Left lung (tissue), 14 donors: ENCODE results near the gene RFESD. TPM values are rescaled to one million over a fixed set of nuclear protein-coding genes. Genes with fewer than 3 reads are reported as not detected.

Experiments
- ATAC-seq: fragments of 200-7000 bp; cut with Tn5 transposase; one replicate; pipeline ENCODE4 v1.9.1; 2020; ENCODE audit warnings: moderate library complexity
- DNase-seq, 4 donors: peaks; one replicate each; pipeline ENCODE4 v3.0.0-alpha.2; 2013 to 2020
- H3K27ac ChIP-seq, 2 donors: fragments of 200-600 bp; sonication (generic) in 1 of 2; one replicate each; pipeline versions ENCODE4 v1.5.0 to v1.8.0; 2020 to 2021
- H3K27me3 ChIP-seq, 2 donors: fragments of 200-600 bp; sonication (generic) in 1 of 2; one replicate each; pipeline versions ENCODE4 v1.5.0 to v1.8.0; 2020 to 2021
- H3K36me3 ChIP-seq, 2 donors: fragments of 200-600 bp; sonication (generic) in 1 of 2; one replicate each; pipeline versions ENCODE4 v1.5.0 to v1.8.0; 2020 to 2021
- H3K4me1 ChIP-seq, 2 donors: fragments of 200-600 bp; one replicate each; pipeline ENCODE4 v1.8.0; 2021
- H3K4me3 ChIP-seq, 2 donors: fragments of 200-600 bp; sonication (generic) in 1 of 2; one replicate each; pipeline versions ENCODE4 v1.5.0 to v1.8.0; 2020 to 2021; ENCODE audit warnings: mild to moderate bottlenecking in 1 of 2
- H3K9me3 ChIP-seq, 2 donors: fragments of 200-600 bp; sonication (generic) in 1 of 2; one replicate each; pipeline versions ENCODE4 v1.5.0 to v1.8.0; 2020 to 2021
- CTCF ChIP-seq, 2 donors: fragments of 200-600 bp; sonication (generic) in 1 of 2; IDR thresholded peaks; one replicate each; pipeline versions ENCODE4 v1.5.0 to v1.8.0; 2021; ENCODE audit warnings: antibody characterized with exemption in 2 of 2
- intact Hi-C, 2 donors: fragments of 100-400 bp; cut with DNase I; formaldehyde crosslinking; loops; one replicate each; pipeline versions ENCODE4 v1.11.2 to v1.14.2; 2022
- long read RNA-seq, 12 donors: library from polyadenylated mRNA in 2 of 12; unstranded in 2 of 12; transcript quantifications; one replicate each; pipeline ENCODE4 v2.0.0 and lab custom pipeline, GENCODE V29; 2019 to 2026
- polyA plus RNA-seq, 6 donors: library from polyadenylated mRNA; unstranded; fragments of 120-200 nt; gene quantifications; one replicate each; pipeline ENCODE4 v1.2.1, GENCODE V29; 2013; ENCODE audit not compliant: insufficient read length in 6 of 6
- total RNA-seq, 2 donors: library from RNA; stranded (reverse); fragmentation: NEBNext Ultra II Directional; extraction: Animal tissue kit (Norgen Biotek cat#: 25700); gene quantifications; one replicate each; pipeline ENCODE4 v1.2.1, GENCODE V29; 2021
- donor health status: DM: no; HTN: yes; CAD: no.
- donor health status: DM: no; HTN: no; CAD: no.

The RFESD gene
- 1 to 10 TPM; 2.7 TPM for total RNA-seq
- 1 to 10 TPM; 4.3 to 6.1 (median 5.4) TPM for polyA plus RNA-seq
- long read RNA-seq, donor 1, partial matches to known transcripts: 0 of 2 reads
- long read RNA-seq, donor 1, other reads (novel, unspliced or antisense): 0 of 2 reads
- long read RNA-seq, donor 2: 0 reads
- long read RNA-seq, donor 3: 0 reads
- long read RNA-seq, donor 4, partial matches to known transcripts: 0 of 2 reads
- long read RNA-seq, donor 4, other reads (novel, unspliced or antisense): 0 of 2 reads
- long read RNA-seq, donor 5, partial matches to known transcripts: 0 of 4 reads
- long read RNA-seq, donor 5, other reads (novel, unspliced or antisense): 0 of 4 reads
- long read RNA-seq, donor 6: 0 reads
- long read RNA-seq, donor 7, partial matches to known transcripts: 0 of 2 reads
- long read RNA-seq, donor 7, other reads (novel, unspliced or antisense): 0 of 2 reads
- long read RNA-seq, donor 8: 0 reads
- long read RNA-seq, donor 9: 0 reads
- long read RNA-seq, donor 10, partial matches to known transcripts: 0 of 1 reads
- long read RNA-seq, donor 10, other reads (novel, unspliced or antisense): 1 of 1 reads
- long read RNA-seq, donor 11, partial matches to known transcripts: 0 of 1 reads
- long read RNA-seq, donor 11, other reads (novel, unspliced or antisense): 0 of 1 reads
- long read RNA-seq, donor 12, partial matches to known transcripts: 0 of 1 reads
- long read RNA-seq, donor 12, other reads (novel, unspliced or antisense): 0 of 1 reads

GRCh38 chr5:95646569-95647431, at the start of gene RFESD:
Gene RFESD, plus strand, starts transcription at chr5:95646777. Its CDS starts 5,495 bp downstream, at chr5:95652272.
- Histone ChIP-seq H3K27ac (peak within 1 kb of the TSS; percentile 91 to 92), H3K27me3 (no peaks in the 10 kb centered on the region), H3K36me3 (no peaks in the 10 kb centered on the region), H3K9me3 (no peaks in the 10 kb centered on the region), H3K4me1 (peaks cover 0 to 22% of the 10 kb centered on the region in 2 donors), H3K4me3 (peak within 1 kb of the TSS; percentile 47 to 48)
- peak; percentile 97 for ATAC-seq
- TF ChIP-seq CTCF (IDR thresholded peaks at IDR 0.05): peak in 1 of 2 donors; percentile 13
- peak; percentile 85 to 100 (median 98) for DNase-seq
- intact Hi-C loops: no loop called here

GRCh38 chr5:95599252-95599651, 47.3 kb upstream of the RFESD start:
- H3K27me3 ChIP-seq: no peaks in the 10 kb centered on the region
- DNase-seq (no peak), ATAC-seq (no peak)
- intact Hi-C loops: no loop called here
- H3K9me3 ChIP-seq: no peaks in the 10 kb centered on the region
- TF ChIP-seq CTCF (IDR thresholded peaks at IDR 0.05): no peak
- no peak overlapping the region for H3K4me3 ChIP-seq
- no peak overlapping the region for H3K27ac ChIP-seq
- H3K36me3 ChIP-seq: no peaks in the 10 kb centered on the region
- H3K4me1 ChIP-seq: no peaks in the 10 kb centered on the region

- intact Hi-C loops: no loop called here
- ATAC-seq (no peak), DNase-seq (no peak)
- Histone ChIP-seq H3K9me3 (no peaks in the 10 kb centered on the region), H3K27me3 (no peaks in the 10 kb centered on the region), H3K4me1 (no peaks in the 10 kb centered on the region), H3K4me3 (no peak overlapping the region), H3K27ac (no peak overlapping the region), H3K36me3 (no peaks in the 10 kb centered on the region)
- TF ChIP-seq CTCF (IDR thresholded peaks at IDR 0.05): no peak
Measured at GRCh38 chr5:95600557-95600956, 46.0 kb upstream of the RFESD start.

- Histone ChIP-seq H3K36me3 (no peaks in the 10 kb centered on the region), H3K27ac (no peak overlapping the region), H3K9me3 (no peaks in the 10 kb centered on the region), H3K27me3 (no peaks in the 10 kb centered on the region), H3K4me3 (no peak overlapping the region), H3K4me1 (no peaks in the 10 kb centered on the region)
- intact Hi-C loops: no loop called here
- DNase-seq (no peak), ATAC-seq (no peak)
- TF ChIP-seq CTCF (IDR thresholded peaks at IDR 0.05): no peak
Measured at GRCh38 chr5:95605786-95606185, 40.8 kb upstream of the RFESD start.
